Vagina (tissue), 2 donors: Measurements from ENCODE around the gene MAZ. TPM values are rescaled to one million over a fixed set of nuclear protein-coding genes. Genes with fewer than 3 reads are reported as not detected.

Experiments used
- DNase-seq, 2 donors: peaks; one replicate each; pipeline ENCODE4 v3.0.0-alpha.2; 2017; ENCODE audit errors: extremely low spot score in 2 of 2
- H3K27ac ChIP-seq: fragments of 200-600 bp; sonication (generic); one replicate; pipeline ENCODE4 v1.5.1; 2019
- H3K27me3 ChIP-seq: fragments of 200-600 bp; sonication (generic); one replicate; pipeline ENCODE4 v1.5.1; 2019
- H3K36me3 ChIP-seq, 2 donors: fragments of 200-600 bp; sonication (generic); one replicate each; pipeline ENCODE4 v1.5.1; 2017 to 2019
- H3K4me1 ChIP-seq: fragments of 200-600 bp; sonication (generic); one replicate; pipeline ENCODE4 v1.5.1; 2019
- H3K4me3 ChIP-seq, 2 donors: fragments of 200-600 bp; sonication (generic); 1 replicate in 1 of 2; 2 replicates in 1 of 2; pipeline ENCODE4 v1.5.1; 2016 to 2019
- H3K9me3 ChIP-seq: fragments of 200-600 bp; sonication (generic); one replicate; pipeline ENCODE4 v1.5.1; 2019
- CTCF ChIP-seq, 3 experiments: fragments of 450-650 bp in 2 of 3; fragments of 200-600 bp in 1 of 3; sonication (generic) in 1 of 3; IDR thresholded peaks; one replicate each; pipeline ENCODE4 v1.5.1; 2017 to 2019; ENCODE audit warnings: antibody characterized with exemption in 3 of 3, mild to moderate bottlenecking in 2 of 3, moderate library complexity in 2 of 3
- POLR2A ChIP-seq, 2 donors: fragments of 450-650 bp; IDR thresholded peaks; one replicate each; pipeline ENCODE4 v1.6.1; 2017; ENCODE audit warnings: antibody characterized with exemption in 2 of 2, mild to moderate bottlenecking in 2 of 2, moderate library complexity in 2 of 2
- POLR2AphosphoS5 ChIP-seq, 2 donors: sonication (generic); formaldehyde crosslinking; IDR thresholded peaks; one replicate each; pipeline ENCODE4 v1.9.0; 2017; ENCODE audit warnings: antibody characterized with exemption in 2 of 2, mild to moderate bottlenecking in 2 of 2, low read depth in 1 of 2; ENCODE audit not compliant: insufficient read depth in 1 of 2
- intact Hi-C: fragments of 100-400 bp; cut with DNase I; formaldehyde crosslinking; loops from one replicate; pipeline ENCODE4 v1.15.1; 2023
- total RNA-seq: library from RNA; depleted of rRNA; stranded (reverse); fragments of >200 nt; gene quantifications from one replicate; pipeline ENCODE4 v1.2.3, GENCODE V29; 2016

Gene MAZ
- total RNA-seq, 1 donor from 2014 or later: 87.7 TPM

- Histone ChIP-seq H3K27me3 (no peaks in the 10 kb centered on the region), H3K9me3 (no peaks in the 10 kb centered on the region), H3K36me3 (no peaks in the 10 kb centered on the region), H3K4me3 (no peak overlapping the region), H3K4me1 (no peaks in the 10 kb centered on the region), H3K27ac (no peak overlapping the region)
- intact Hi-C loops: no loop called here
- no peak for TF ChIP-seq CTCF (IDR thresholded peaks at IDR 0.05)
- no peak for TF ChIP-seq POLR2A (IDR thresholded peaks at IDR 0.05)
- TF ChIP-seq POLR2AphosphoS5 (IDR thresholded peaks at IDR 0.05; ENCODE audit: insufficient read depth in 1 of 2, low read depth in 1 of 2): no peak
- no peak for DNase-seq
These were observed 44.4 kb upstream of the MAZ start for GRCh38 chr16:29761882-29762281.

GRCh38 chr16:29763326-29763725 lies 43.0 kb upstream of the MAZ start:
- H3K27me3 ChIP-seq: no peaks in the 10 kb centered on the region
- no peak for TF ChIP-seq POLR2AphosphoS5 (IDR thresholded peaks at IDR 0.05; ENCODE audit: insufficient read depth in 1 of 2, low read depth in 1 of 2)
- TF ChIP-seq POLR2A (IDR thresholded peaks at IDR 0.05): no peak
- no peak for TF ChIP-seq CTCF (IDR thresholded peaks at IDR 0.05)
- no peaks in the 10 kb centered on the region for H3K4me1 ChIP-seq
- H3K9me3 ChIP-seq: no peaks in the 10 kb centered on the region
- no peaks in the 10 kb centered on the region for H3K36me3 ChIP-seq
- no peak overlapping the region for H3K27ac ChIP-seq
- intact Hi-C loops: no loop called here
- no peak for DNase-seq
- no peak overlapping the region for H3K4me3 ChIP-seq

GRCh38 chr16:29765167-29766032 lies 40.9 kb upstream of the MAZ start:
- no peaks in the 10 kb centered on the region for H3K4me1 ChIP-seq
- DNase-seq: no peak
- no peak for TF ChIP-seq POLR2A (IDR thresholded peaks at IDR 0.05)
- no peak for TF ChIP-seq CTCF (IDR thresholded peaks at IDR 0.05)
- TF ChIP-seq POLR2AphosphoS5 (IDR thresholded peaks at IDR 0.05; ENCODE audit: insufficient read depth in 1 of 2, low read depth in 1 of 2): no peak
- no peak overlapping the region for H3K27ac ChIP-seq
- no peaks in the 10 kb centered on the region for H3K9me3 ChIP-seq
- no peaks in the 10 kb centered on the region for H3K27me3 ChIP-seq
- no peaks in the 10 kb centered on the region for H3K36me3 ChIP-seq
- intact Hi-C loops: no loop called here
- no peak overlapping the region for H3K4me3 ChIP-seq

- Histone ChIP-seq H3K27ac (no peak overlapping the region), H3K27me3 (no peaks in the 10 kb centered on the region), H3K9me3 (no peaks in the 10 kb centered on the region), H3K4me3 (no peak overlapping the region), H3K4me1 (no peaks in the 10 kb centered on the region), H3K36me3 (no peaks in the 10 kb centered on the region)
- no peak for DNase-seq
- TF ChIP-seq CTCF (IDR thresholded peaks at IDR 0.05) (no peak), POLR2A (IDR thresholded peaks at IDR 0.05) (no peak), POLR2AphosphoS5 (IDR thresholded peaks at IDR 0.05; ENCODE audit: insufficient read depth in 1 of 2, low read depth in 1 of 2) (no peak)
- intact Hi-C loops: no loop called here
These were observed 39.8 kb upstream of the MAZ start for GRCh38 chr16:29766571-29766970.

GRCh38 chr16:29767062-29767461 lies 39.3 kb upstream of the MAZ start:
- DNase-seq: no peak
- Histone ChIP-seq H3K4me3 (no peak overlapping the region), H3K27ac (no peak overlapping the region), H3K9me3 (no peaks in the 10 kb centered on the region), H3K27me3 (no peaks in the 10 kb centered on the region), H3K4me1 (no peaks in the 10 kb centered on the region), H3K36me3 (no peaks in the 10 kb centered on the region)
- intact Hi-C loops: no loop called here
- no peak for TF ChIP-seq POLR2AphosphoS5 (IDR thresholded peaks at IDR 0.05; ENCODE audit: insufficient read depth in 1 of 2, low read depth in 1 of 2)
- no peak for TF ChIP-seq POLR2A (IDR thresholded peaks at IDR 0.05)
- no peak for TF ChIP-seq CTCF (IDR thresholded peaks at IDR 0.05)
